Measurements from ENCODE around the gene MYORG. TPM values are rescaled to one million over a fixed set of nuclear protein-coding genes. Genes with fewer than 3 reads are reported as not detected.

MYORG gene
- total and polyA plus RNA-seq, 9 of the 15 experiments (the other 6 are each of a cell fraction or from before 2014, with no cell fraction given), result 0.06 to 0.82 (median 0.18) TPM

GRCh38 chr9:34399729-34400128 lies 23.0 kb upstream of the MYORG start:
- Histone ChIP-seq H3K27me3 (ENCODE audit: control insufficient read depth in 2 of 2, insufficient read depth in 2 of 2, low read length in 2 of 2) (no peaks in the 10 kb centered on the region), H3K9ac (ENCODE audit: insufficient read depth in 1 of 2, low read depth in 2 of 2, low read length in 2 of 2) (no peak overlapping the region), H3K4me3 (no peak overlapping the region), H3K79me2 (ENCODE audit: control insufficient read depth, insufficient read depth, low read length) (no peaks in the 10 kb centered on the region), H3K4me2 (ENCODE audit: insufficient read depth, low read length) (no peak overlapping the region), H4K20me1 (replicated peaks; ENCODE audit: control insufficient read depth, insufficient read depth, low read length) (no peaks in the 10 kb centered on the region; the same call in 1 of the 2 replicates), H2AFZ (ENCODE audit: low read depth, low read length) (no peak overlapping the region), H3K27ac (ENCODE audit: extremely low read depth, low read depth, low read length) (no peak overlapping the region), H3K4me1 (replicated peaks in 1 of 2; ENCODE audit: control insufficient read depth in 2 of 2, insufficient read depth in 2 of 2, low read length in 2 of 2) (peaks cover 0 to 4% of the 10 kb centered on the region in 2 experiments; a peak in 4 of 5 replicates), H3K36me3 (ENCODE audit: control insufficient read depth, insufficient read depth, low read length) (no peaks in the 10 kb centered on the region; the same call in 2 of the 3 replicates), H3K9me3 (replicated peaks; ENCODE audit: control insufficient read depth, insufficient read depth, low read depth, low read length) (no peaks in the 10 kb centered on the region), H3K9me1 (ENCODE audit: control insufficient read depth, insufficient read depth, low read length) (no peaks in the 10 kb centered on the region)
- no peak for DNase-seq (ENCODE audit: extremely low read depth in 1 of 4, low spot score in 3 of 4)
- TF ChIP-seq KAT8 (IDR thresholded peaks at IDR 0.05; ENCODE audit: low read depth), result no peak
- no peak for TF ChIP-seq KLF10 (CRISPR knock-in tag; IDR thresholded peaks at IDR 0.05)
- TF ChIP-seq SRSF3 (IDR thresholded peaks at IDR 0.05; ENCODE audit: insufficient read depth, low read length), result no peak
- CTCF ChIA-PET (ENCODE audit: low intra/inter-chr PET ratio), result no interaction called here
- FAIRE-seq, result no peak
- intact Hi-C loops (cut with micrococcal nuclease), result loop anchor here (5.0 kb wide), 1 partner anchor 193 kb away; no protein-coding TSS in a partner anchor
- 60% methylated on average over 3 of the region's 4 CpGs for WGBS (ENCODE audit: insufficient coverage, low coverage, missing lambda C conversion rate)
- POLR2A ChIA-PET, result interaction anchor here (1.2 kb wide), 1 partner anchor 238 kb away, joined by 3 read pairs; no protein-coding TSS in a partner anchor
- in situ Hi-C loops (cut with MboI), result loop anchor here (10.0 kb wide), 1 partner anchor 205 kb away; no protein-coding TSS in a partner anchor
- BruUV-seq (replicated peaks), result no TSS peak
- no peak for ATAC-seq

- POLR2A ChIA-PET, result interaction anchor here (0.9 kb wide), 1 partner anchor 13 kb away, joined by 3 read pairs; no protein-coding TSS in a partner anchor
- intact Hi-C loops (cut with micrococcal nuclease), result no loop called here
- WGBS (ENCODE audit: insufficient coverage, low coverage, missing lambda C conversion rate), result no CpG with 5 or more reads among the region's 1 CpG
- TF ChIP-seq HNRNPK (IDR thresholded peaks at IDR 0.05; ENCODE audit: low read depth, low read length, poor library complexity, severe bottlenecking) (no peak), ZNF165 (CRISPR knock-in tag; IDR thresholded peaks at IDR 0.05; ENCODE audit: borderline replicate concordance) (no peak), RBM15 (IDR thresholded peaks at IDR 0.05; ENCODE audit: insufficient read depth, low read length) (no peak), ZNF696 (CRISPR knock-in tag; conservative IDR thresholded peaks at IDR 0.05) (no peak), FOXJ2 (tag; IDR thresholded peaks at IDR 0.05) (no peak), HINFP (tag; conservative IDR thresholded peaks at IDR 0.05; ENCODE audit: low read depth) (no peak), ZNF41 (CRISPR knock-in tag; conservative IDR thresholded peaks at IDR 0.05) (no peak), CHD1 (IDR thresholded peaks at IDR 0.05; ENCODE audit: low read length) (no peak), MTA1 (IDR thresholded peaks at IDR 0.05; ENCODE audit: borderline replicate concordance) (no peak), ZNF277 (CRISPR knock-in tag; IDR thresholded peaks at IDR 0.05; ENCODE audit: borderline replicate concordance) (no peak)
Observed at GRCh38 chr9:34398875-34399274, 22.2 kb upstream of the MYORG start.

More at GRCh38 chr9:34398875-34399274, 22.2 kb upstream of the MYORG start:
- no TSS peak for BruUV-seq (replicated peaks)
- no peaks in the 10 kb centered on the region; the same call in 2 of the 3 replicates for H3K36me3 ChIP-seq (ENCODE audit: control insufficient read depth, insufficient read depth, low read length)
- no peak overlapping the region for H3K4me2 ChIP-seq (ENCODE audit: insufficient read depth, low read length)
- CTCF ChIA-PET (ENCODE audit: low intra/inter-chr PET ratio), result no interaction called here
- no peaks in the 10 kb centered on the region for H3K9me3 ChIP-seq (replicated peaks; ENCODE audit: control insufficient read depth, insufficient read depth, low read depth, low read length)
- no peak overlapping the region for H2AFZ ChIP-seq (ENCODE audit: low read depth, low read length)
- H3K27ac ChIP-seq (ENCODE audit: extremely low read depth, low read depth, low read length), result no peak overlapping the region
- H3K4me3 ChIP-seq, result no peak overlapping the region
- ATAC-seq (no peak), FAIRE-seq (no peak), DNase-seq (ENCODE audit: extremely low read depth in 1 of 4, low spot score in 3 of 4) (no peak)
- no peaks in the 10 kb centered on the region; the same call in 1 of the 2 replicates for H4K20me1 ChIP-seq (replicated peaks; ENCODE audit: control insufficient read depth, insufficient read depth, low read length)
- in situ Hi-C loops (cut with MboI), result no loop called here
- H3K79me2 ChIP-seq (ENCODE audit: control insufficient read depth, insufficient read depth, low read length), result no peaks in the 10 kb centered on the region
- no peaks in the 10 kb centered on the region for H3K27me3 ChIP-seq (ENCODE audit: control insufficient read depth in 2 of 2, insufficient read depth in 2 of 2, low read length in 2 of 2)
- no peak overlapping the region for H3K9ac ChIP-seq (ENCODE audit: insufficient read depth in 1 of 2, low read depth in 2 of 2, low read length in 2 of 2)
- H3K4me1 ChIP-seq (replicated peaks in 1 of 2; ENCODE audit: control insufficient read depth in 2 of 2, insufficient read depth in 2 of 2, low read length in 2 of 2), result peaks cover 0 to 4% of the 10 kb centered on the region in 2 experiments; a peak in 4 of 5 replicates
- H3K9me1 ChIP-seq (ENCODE audit: control insufficient read depth, insufficient read depth, low read length), result no peaks in the 10 kb centered on the region

Measured in K562 (cell line).